Skin epidermis (tissue), 12 donors: Measurements from ENCODE around the gene ATP5F1D.

Experiments
- H3K27ac ChIP-seq, 21 experiments: fragments of 200-600 bp; sonication (generic) in 11 of 21; one replicate each; pipeline ENCODE4 v1.5.0; 2020; ENCODE audit warnings: mild to moderate bottlenecking in 3 of 21, inconsistent platforms in 2 of 21, moderate library complexity in 2 of 21
- H3K4me3 ChIP-seq, 7 experiments: fragments of 200-600 bp; sonication (generic) in 2 of 7; one replicate each; pipeline ENCODE4 v1.5.0; 2020; ENCODE audit warnings: inconsistent platforms in 2 of 7, mild to moderate bottlenecking in 2 of 7, moderate library complexity in 1 of 7

Gene ATP5F1D

GRCh38 chr19:1253514-1254080, 12.0 kb downstream of the ATP5F1D start:
- H3K4me3 ChIP-seq: peak overlapping the region; percentile 68 to 94 (median 88)
- peak overlapping the region; percentile 61 to 100 (median 98) for H3K27ac ChIP-seq

GRCh38 chr19:1254081-1254527, 12.6 kb downstream of the ATP5F1D start:
- Histone ChIP-seq H3K4me3 (peak overlapping the region in 4 of 7 experiments; percentile 68 to 94 (median 82)), H3K27ac (peak overlapping the region; percentile 61 to 100 (median 98))

- peak overlapping the region; percentile 35 to 100 (median 98) for H3K27ac ChIP-seq
- H3K4me3 ChIP-seq: peak overlapping the region in 2 of 7 experiments; percentile 75 to 88
Observed at GRCh38 chr19:1254530-1255185, 13.1 kb downstream of the ATP5F1D start.

GRCh38 chr19:1255186-1256161, 13.9 kb downstream of the ATP5F1D start:
- H3K4me3 ChIP-seq: no peak overlapping the region
- H3K27ac ChIP-seq: peak overlapping the region in 20 of 21 experiments; percentile 3 to 100 (median 97)

- no peak overlapping the region for H3K4me3 ChIP-seq
- peak overlapping the region in 16 of 21 experiments; percentile 2 to 99 (median 94) for H3K27ac ChIP-seq
Observed at GRCh38 chr19:1256646-1257474, 15.3 kb downstream of the ATP5F1D start.

- H3K4me3 ChIP-seq: no peak overlapping the region
- H3K27ac ChIP-seq: peak overlapping the region in 19 of 21 experiments; percentile 21 to 99 (median 95)
Observed at GRCh38 chr19:1257475-1258162, 16.1 kb downstream of the ATP5F1D start.

GRCh38 chr19:1258163-1258492, 16.6 kb downstream of the ATP5F1D start:
- peak overlapping the region in 1 of 7 experiments; percentile 27 for H3K4me3 ChIP-seq
- peak overlapping the region in 20 of 21 experiments; percentile 87 to 99 (median 95) for H3K27ac ChIP-seq

- peak overlapping the region; percentile 53 to 99 (median 95) for H3K27ac ChIP-seq
- peak overlapping the region in 6 of 7 experiments; percentile 13 to 29 (median 18) for H3K4me3 ChIP-seq
Observed at GRCh38 chr19:1258707-1259205, 17.2 kb downstream of the ATP5F1D start.

- Histone ChIP-seq H3K27ac (peak overlapping the region; percentile 53 to 99 (median 95)), H3K4me3 (peak overlapping the region in 6 of 7 experiments; percentile 13 to 29 (median 18))
Observed at GRCh38 chr19:1259206-1259875, 17.8 kb downstream of the ATP5F1D start.

GRCh38 chr19:1259876-1260748, 18.6 kb downstream of the ATP5F1D start:
- peak overlapping the region; percentile 20 to 70 (median 53) for H3K4me3 ChIP-seq
- peak overlapping the region; percentile 53 to 99 (median 95) for H3K27ac ChIP-seq

GRCh38 chr19:1260749-1261537, 19.4 kb downstream of the ATP5F1D start:
- peak overlapping the region; percentile 73 to 99 (median 95) for H3K27ac ChIP-seq
- peak overlapping the region; percentile 49 to 72 (median 55) for H3K4me3 ChIP-seq

GRCh38 chr19:1261538-1261797, 19.9 kb downstream of the ATP5F1D start:
- Histone ChIP-seq H3K4me3 (peak overlapping the region; percentile 49 to 72 (median 55)), H3K27ac (peak overlapping the region; percentile 73 to 99 (median 95))

- Histone ChIP-seq H3K27ac (peak overlapping the region; percentile 73 to 99 (median 95)), H3K4me3 (peak overlapping the region; percentile 49 to 72 (median 55))
Observed at GRCh38 chr19:1261798-1262622, 20.5 kb downstream of the ATP5F1D start.

GRCh38 chr19:1262623-1263123, 21.1 kb downstream of the ATP5F1D start:
- Histone ChIP-seq H3K27ac (peak overlapping the region; percentile 73 to 99 (median 95)), H3K4me3 (peak overlapping the region; percentile 49 to 72 (median 55))

- Histone ChIP-seq H3K4me3 (no peak overlapping the region), H3K27ac (peak overlapping the region in 19 of 21 experiments; percentile 87 to 99 (median 95))
Observed at GRCh38 chr19:1263188-1263587, 21.6 kb downstream of the ATP5F1D start.
